Dedifferentiated amniotic fluid mesenchymal stem cell (primary cell): ENCODE data around the gene FHIT.
A peak's percentile ranks its signal among the peaks of the same experiment; 100 is the strongest.

Experiments used
- DNase-seq: peaks from one replicate; pipeline ENCODE4 v3.0.0-alpha.2; 2016; ENCODE audit errors: extremely low spot score

Gene FHIT

GRCh38 chr3:60336061-60336460 is 915.2 kb downstream of the FHIT start:
- no peak for DNase-seq

GRCh38 chr3:60333710-60334109 is 917.5 kb downstream of the FHIT start:
- no peak for DNase-seq

- no peak for DNase-seq
These were observed 921.1 kb downstream of the FHIT start for GRCh38 chr3:60330107-60330506.

GRCh38 chr3:60325610-60326170 is 925.6 kb downstream of the FHIT start:
- DNase-seq = no peak

- DNase-seq = no peak
These were observed 927.6 kb downstream of the FHIT start for GRCh38 chr3:60323651-60324050.

- no peak for DNase-seq
These were observed 928.1 kb downstream of the FHIT start for GRCh38 chr3:60323180-60323579.

GRCh38 chr3:60322298-60322856 is 928.9 kb downstream of the FHIT start:
- DNase-seq = no peak

- no peak for DNase-seq
These were observed 931.9 kb downstream of the FHIT start for GRCh38 chr3:60319179-60319858.

GRCh38 chr3:60316121-60316797 is 935.0 kb downstream of the FHIT start:
- DNase-seq = no peak

GRCh38 chr3:60313951-60314461 is 937.2 kb downstream of the FHIT start:
- DNase-seq = no peak

- no peak for DNase-seq
These were observed 937.9 kb downstream of the FHIT start for GRCh38 chr3:60313231-60313798.

GRCh38 chr3:60309539-60310268 is 941.5 kb downstream of the FHIT start:
- DNase-seq = no peak

- DNase-seq = no peak
These were observed 942.4 kb downstream of the FHIT start for GRCh38 chr3:60308808-60309207.

- DNase-seq = no peak
These were observed 943.6 kb downstream of the FHIT start for GRCh38 chr3:60307562-60308199.

- peak; percentile 65 for DNase-seq
These were observed 947.1 kb downstream of the FHIT start for GRCh38 chr3:60304112-60304511.

GRCh38 chr3:60303160-60303559 is 948.1 kb downstream of the FHIT start:
- no peak for DNase-seq

GRCh38 chr3:60301142-60301541 is 950.1 kb downstream of the FHIT start:
- DNase-seq = peak; percentile 23

- no peak for DNase-seq
These were observed 953.1 kb downstream of the FHIT start for GRCh38 chr3:60298141-60298540.

GRCh38 chr3:60294181-60294580 is 957.1 kb downstream of the FHIT start:
- DNase-seq = no peak

- DNase-seq = no peak
These were observed 960.1 kb downstream of the FHIT start for GRCh38 chr3:60291115-60291514.

GRCh38 chr3:60290122-60290492 is 961.1 kb downstream of the FHIT start:
- DNase-seq = no peak
